Activated gamma-delta T cell treated with anti-CD3 and anti-CD28 coated beads, Interleukin-2, amount 50 U/mL, for 16 hours (primary cell): Measurements from ENCODE around the gene DIO3.
"Not testable (repeated sequence)": the region's sequence is repeated elsewhere in the genome, so short reads cannot be mapped to it uniquely, and the experiment has no call there.

ENCODE experiments used
- DNase-seq: peaks from one replicate; pipeline ENCODE4 v3.0.0-alpha.2; 2020; ENCODE audit warnings: low read depth

The DIO3 gene

GRCh38 chr14:101543814-101544213, 17.5 kb upstream of the DIO3 start:
- DNase-seq = no peak

GRCh38 chr14:101544550-101544949, 16.7 kb upstream of the DIO3 start:
- DNase-seq = no peak

DNA sequence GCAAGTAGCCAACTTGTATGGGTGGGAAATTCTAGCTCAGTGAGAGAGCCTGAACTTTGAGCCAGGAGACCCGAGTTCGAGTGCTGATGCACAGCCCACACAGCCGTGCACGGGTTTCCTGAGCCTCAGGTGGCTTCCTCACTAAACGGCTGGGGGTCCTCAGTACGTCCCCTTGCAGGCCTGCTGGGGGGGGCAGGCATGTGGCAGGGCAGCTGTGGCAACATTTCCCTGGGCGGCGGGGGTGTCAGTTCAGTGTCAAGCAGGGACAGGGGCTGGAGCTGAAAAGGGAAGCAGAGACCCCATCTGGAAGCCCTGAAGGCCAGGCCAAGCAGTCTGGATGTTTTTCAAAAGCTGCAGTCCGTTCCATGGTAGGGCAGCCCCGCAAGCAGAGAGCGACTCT, 14.6 kb upstream of the DIO3 start:
- no peak for DNase-seq

DNA sequence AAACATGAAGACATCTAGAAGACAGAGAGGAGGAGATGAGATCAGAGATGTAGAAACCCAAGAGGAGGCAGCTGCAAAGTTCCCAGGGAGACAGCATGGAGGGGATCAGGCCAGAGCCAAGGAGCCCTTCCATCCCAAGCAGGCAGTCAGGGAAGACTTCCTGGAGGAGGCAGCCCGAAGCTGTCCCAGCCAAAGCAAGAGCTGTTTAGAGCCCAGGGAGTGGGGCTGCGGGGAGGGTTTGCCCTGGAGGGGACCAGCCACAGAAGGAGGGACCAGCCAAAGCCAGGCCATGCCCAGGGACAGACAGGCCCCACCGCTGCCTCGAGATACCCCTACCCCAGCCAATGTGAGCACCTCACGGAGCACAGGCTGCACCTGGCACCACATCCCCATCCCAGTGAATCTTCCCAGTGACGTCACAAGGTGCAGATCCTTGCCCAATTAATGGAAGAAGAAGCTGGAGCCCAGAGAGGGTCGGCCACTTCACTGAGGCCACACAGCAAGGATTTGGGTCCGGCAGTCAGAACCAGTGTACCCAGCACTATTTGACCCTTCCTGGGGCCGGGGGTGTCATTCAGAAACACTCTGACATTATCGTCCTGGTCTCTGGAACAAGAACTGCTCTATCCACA, 14.1 kb upstream of the DIO3 start:
- no peak for DNase-seq

DNA sequence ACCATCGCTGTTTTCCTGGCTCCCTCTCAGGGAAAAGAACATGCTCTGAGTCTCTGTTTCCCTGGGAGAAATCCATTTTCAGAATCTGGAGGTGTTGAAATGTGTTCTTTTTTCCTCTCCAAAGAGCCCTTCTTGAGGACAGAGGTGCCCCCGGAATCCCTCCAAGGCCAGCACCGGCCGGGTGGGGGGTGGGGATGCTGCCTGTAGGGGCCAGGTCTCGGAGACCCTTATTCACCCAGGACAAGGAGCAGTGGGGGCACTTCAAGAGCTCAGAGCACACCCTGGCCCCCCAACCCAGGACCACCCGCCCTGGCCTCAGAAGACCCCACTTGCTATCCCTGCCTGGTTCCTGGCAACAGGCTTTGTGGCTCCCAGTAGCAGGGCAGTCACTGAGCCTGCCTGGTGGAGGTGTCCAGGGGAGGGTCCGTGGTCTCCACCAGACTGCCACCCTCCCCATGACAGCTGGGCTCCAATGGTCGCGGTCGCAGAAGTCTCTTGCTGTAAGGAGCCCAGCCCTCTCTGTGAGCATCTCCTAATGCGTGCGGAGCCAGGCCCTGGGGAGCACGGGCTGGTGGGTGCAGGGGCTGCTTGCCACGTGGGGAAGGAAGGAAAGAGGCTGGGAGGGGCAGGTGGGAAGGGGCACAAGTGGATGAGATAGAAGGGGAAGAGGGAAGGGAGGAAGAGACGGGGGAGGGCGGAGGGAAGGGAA, 13.2 kb upstream of the DIO3 start:
- no peak for DNase-seq

- no peak for DNase-seq
These were observed 12.6 kb upstream of the DIO3 start for GRCh38 chr14:101548710-101549109.

DNA sequence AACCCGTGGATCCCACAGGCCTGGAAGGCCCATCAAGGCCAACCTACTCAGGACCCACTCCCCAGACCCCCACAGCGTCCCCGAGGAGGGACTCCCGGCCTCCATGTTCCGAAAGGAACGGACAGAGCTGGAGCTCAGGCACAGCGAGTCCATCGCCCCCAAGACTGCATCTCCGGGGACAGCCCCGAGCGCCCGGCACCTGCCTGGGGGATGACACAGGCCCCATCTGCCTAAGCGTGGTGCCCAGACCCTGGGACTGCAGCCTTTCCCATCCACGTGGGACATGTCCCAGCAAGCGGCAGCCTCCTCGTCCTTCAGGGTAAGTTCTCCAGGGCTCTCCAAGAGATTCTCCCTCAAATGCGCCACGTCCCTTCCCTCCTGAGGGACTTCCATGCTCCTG, 12.1 kb upstream of the DIO3 start:
- no peak for DNase-seq

GRCh38 chr14:101550202-101550912, 10.9 kb upstream of the DIO3 start:
- not testable (repeated sequence) for DNase-seq

DNA sequence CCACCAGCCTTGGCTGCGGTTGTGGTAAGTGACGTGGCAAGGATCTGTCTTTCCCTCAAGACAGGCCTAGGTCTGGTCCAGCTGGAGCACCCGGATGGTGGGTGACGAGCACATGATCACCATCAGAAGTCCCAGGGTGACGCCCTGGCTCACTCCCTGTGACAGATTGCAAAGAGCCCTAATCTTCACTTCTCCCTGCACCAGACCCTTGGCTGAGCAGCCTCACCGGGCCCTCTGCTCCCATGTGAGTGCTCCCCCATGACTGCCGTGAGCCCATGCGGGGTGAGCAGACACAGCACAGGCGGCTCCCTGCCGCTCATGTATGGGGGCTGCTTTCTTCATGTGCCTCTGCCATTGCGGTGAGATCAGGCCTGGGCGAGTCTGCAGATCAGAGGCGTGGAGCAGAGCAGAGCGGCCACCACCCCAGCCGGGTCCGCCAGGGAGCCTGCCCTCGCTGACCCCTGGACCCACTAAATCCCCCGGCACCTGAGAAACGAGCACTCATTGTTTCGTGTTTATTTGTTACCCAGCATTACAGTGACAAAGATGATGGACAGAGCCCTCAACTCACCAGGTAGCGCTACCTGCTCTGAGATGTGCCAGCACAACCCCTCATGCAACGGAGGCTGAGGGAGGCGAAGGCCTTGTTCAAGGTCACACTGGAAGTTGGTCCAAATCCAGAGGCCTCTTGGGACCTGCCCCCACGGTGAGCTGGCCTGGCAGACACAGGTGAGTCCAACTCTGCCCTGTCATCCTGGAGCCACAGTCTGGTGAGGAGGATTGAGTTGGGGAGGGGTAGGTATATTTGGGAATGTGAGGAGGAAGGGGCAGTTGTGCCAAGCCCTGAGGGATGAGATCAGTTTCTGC, 9.3 kb upstream of the DIO3 start:
- no peak for DNase-seq

DNA sequence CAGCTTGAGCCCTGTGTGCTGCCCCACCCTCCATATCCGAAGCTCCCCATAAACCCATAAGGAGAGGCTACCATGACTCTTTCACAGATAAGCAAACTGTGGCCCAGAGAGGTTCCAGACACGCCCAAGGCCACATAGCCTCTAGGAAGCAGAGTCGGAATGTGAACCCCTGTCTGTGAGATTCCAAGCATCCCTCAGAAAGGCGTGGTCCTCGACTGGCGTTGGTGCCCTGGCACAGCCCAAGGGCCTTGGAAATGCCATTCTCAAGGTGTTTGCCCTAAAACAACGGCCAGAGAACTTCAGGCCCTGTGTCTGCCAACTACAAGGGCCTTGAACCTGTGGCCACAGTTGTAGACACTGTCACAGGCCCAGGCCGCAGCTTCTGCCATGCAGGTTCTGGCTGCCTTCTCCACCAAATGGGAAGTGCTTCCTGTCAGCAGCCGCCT, 8.5 kb upstream of the DIO3 start:
- DNase-seq = no peak

- no peak for DNase-seq
These were observed 7.9 kb upstream of the DIO3 start for GRCh38 chr14:101553393-101553792.

GRCh38 chr14:101553931-101554330, 7.4 kb upstream of the DIO3 start:
- no peak for DNase-seq

- no peak for DNase-seq
These were observed 6.2 kb upstream of the DIO3 start for GRCh38 chr14:101554991-101555668.

DNA sequence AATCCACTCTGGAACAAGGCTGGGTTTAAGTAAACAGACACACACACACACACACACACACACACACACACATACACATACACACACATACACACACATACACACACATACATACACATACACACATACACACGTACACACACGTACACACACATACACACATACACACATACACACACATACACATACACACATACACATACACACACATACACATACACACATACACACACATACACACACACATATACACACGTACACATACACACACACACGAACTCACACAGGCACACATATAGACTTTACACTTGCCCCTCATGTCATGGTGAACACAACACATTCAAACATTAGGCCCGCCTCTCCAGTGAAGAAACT, 5.6 kb upstream of the DIO3 start:
- DNase-seq = not testable (repeated sequence)

DNA sequence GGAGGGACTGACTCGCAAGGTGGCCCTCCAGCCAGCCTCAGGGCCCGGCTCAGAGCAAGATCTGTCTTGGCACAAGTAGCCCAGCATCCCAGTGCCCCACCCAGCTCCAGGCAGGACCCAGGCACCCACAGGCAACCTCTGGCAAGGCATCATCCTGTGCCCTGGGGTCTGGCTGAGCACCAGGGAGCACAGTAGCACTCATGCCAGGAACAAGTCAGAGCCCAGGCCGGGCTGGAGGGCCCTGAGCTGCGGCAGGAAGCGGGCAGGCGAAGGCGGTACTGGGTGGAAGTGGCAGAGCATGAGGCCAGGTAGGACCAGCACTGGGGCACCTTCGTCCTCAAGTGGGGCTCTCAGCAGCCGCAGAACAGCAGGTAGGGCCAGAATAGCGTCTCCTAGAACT, 5.2 kb upstream of the DIO3 start:
- no peak for DNase-seq

DNA sequence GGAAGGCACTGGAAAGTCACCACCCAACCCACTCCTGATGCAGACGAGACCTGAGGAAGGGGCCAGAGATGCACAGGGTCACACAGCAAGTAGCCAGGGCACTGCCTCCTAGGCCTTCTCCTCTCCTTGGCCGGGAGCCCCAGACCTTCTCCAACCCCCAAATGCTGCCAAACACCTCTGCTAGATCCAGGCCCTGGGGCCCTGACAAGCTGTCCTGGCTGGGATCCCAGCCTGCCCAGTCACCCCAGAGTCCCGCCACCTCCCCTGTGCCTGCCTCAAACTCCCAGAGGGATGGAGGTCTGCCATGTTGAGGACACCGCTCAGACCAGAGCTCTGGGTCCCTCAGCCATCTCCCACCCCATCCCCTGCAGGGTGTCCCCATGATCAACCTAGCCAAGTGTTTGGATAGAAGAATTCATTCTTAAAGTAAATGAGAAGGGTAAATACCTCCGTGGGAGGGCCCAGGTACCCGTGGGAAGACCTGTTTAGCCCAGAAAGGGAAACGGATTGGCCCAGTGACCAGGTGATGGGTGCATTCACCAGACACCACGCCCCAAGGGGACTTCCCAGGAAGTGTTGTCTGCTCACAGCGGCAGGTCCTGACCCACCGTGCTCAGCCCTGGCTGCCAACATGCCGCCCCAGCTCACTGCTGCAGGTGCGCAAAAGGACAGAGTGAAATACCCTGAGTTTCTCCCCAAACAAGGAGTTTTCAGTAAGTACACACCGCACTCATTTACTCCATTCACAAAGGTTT, 4.6 kb upstream of the DIO3 start:
- DNase-seq = no peak

DNA sequence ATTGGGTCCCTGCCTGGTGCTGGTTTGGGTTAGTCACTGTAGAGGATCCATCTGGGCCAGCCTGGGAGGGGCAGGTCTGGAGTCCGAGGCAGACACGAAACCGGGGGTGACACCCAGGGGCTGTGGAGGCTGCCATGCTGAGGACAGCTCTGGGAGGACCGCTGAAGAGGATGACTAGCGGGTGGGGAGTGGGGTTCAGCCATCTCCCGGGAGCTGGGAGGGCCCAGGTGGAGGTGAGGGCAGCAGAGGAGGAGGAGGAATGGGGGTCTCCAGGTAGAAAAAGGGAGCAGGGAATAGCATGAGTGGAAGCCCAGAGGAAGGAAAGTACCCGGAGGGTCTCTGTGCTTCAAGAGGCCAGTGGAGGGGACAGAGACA, 4.0 kb upstream of the DIO3 start:
- no peak for DNase-seq

GRCh38 chr14:101557811-101558738, 3.2 kb upstream of the DIO3 start:
- DNase-seq = no peak

- DNase-seq = no peak
These were observed 2.5 kb upstream of the DIO3 start for GRCh38 chr14:101558739-101559240.

DNA sequence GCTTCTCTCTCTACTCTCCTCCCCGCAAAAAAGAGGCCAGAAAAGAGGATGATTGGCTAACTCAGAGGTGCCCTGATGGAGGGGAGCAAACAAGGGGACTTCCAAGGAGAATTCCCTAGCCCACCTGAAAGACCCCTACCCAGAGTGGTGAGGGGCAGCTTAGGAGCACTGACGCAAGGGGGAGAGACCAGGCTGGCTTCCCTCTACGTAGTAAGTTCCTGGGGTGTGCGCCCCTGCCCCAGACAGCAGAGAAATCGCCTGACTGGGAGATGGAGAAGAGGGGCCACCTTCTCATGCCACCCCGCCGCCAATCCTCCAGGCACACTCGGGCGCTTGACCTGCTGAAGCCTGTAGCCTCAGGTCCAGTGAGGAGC, 2.1 kb upstream of the DIO3 start:
- no peak for DNase-seq
